Hematopoietic multipotent progenitor cell treated with erythropoietin and hydrocortisone succinate and interleukin-3 and kit ligand, for 17 days (in vitro differentiated cells): ENCODE data around the gene BRD3.

Experiments used
- DNase-seq: peaks from one replicate; pipeline ENCODE4 v3.0.0-alpha.2; 2015; ENCODE audit warnings: low spot score

BRD3 gene

GRCh38 chr9:134039386-134040175 lies 28.2 kb downstream of the BRD3 start:
- no peak for DNase-seq

DNA sequence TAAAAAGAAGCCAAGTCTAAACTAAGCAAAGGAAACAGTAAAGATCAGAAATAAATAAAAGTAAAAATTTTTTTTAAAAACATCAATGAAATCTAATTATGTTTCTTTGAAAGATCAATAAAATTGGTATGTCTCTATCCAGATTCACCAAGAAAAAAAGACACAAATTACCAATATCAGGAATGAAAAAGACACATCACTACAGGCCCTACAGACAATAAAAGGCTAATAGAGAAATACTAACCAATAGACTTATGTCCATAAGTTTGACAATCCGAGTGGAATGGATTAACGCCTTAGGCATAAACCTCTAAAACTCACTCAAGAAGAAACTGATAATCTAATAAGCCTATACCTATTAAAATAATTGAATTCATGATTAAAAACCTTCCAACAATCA lies 30.2 kb downstream of the BRD3 start:
- DNase-seq: no peak

GRCh38 chr9:134036130-134036529 lies 31.7 kb downstream of the BRD3 start:
- DNase-seq: no peak

DNA sequence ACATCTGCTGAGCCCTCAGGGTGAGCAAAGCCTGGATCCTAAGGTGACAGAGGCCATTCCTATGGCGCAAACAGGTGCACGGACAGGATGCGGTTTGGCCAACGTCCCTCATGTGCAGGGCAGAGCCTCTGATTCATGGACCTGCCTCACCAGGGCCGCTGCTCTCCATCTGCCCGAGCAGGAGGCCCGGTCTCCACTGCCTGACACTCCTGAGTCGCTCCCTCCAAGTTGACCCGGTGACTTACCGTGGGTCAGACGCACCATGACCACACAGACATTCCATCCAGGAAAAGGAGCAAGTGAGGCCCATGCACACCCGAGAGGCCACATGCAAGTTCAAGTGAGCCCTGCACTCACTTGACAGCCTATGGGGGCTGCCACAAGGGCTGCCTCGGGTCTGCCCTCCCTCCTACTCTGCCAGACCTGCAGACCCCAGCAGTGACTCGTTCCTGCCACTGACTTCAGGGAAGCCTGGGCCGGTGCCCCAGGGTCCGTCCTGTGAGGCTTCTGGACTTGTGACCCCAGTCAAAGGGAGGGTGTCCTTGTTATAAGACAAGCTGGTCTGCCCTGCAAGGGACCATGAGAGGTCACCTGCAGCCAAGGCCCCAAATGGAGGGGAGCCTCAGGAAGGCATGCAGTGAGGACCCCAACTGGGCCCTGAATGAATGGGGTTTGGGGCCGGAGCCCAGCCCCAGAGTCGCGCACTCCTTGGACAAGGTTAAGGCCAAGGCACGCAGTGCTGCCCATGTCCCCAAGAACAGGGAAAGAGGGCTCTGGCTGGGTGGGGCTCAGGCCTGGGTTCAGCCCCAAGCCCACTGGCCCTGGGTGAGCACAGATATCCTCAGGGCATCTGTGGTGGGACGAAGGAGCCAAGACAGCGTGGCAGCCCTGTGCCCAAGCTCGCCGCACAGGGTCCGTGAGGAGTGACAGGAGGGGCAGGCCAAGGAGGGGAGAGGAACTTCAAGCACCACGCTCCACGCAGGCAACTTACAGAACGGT lies 32.5 kb downstream of the BRD3 start:
- DNase-seq: no peak

- DNase-seq: no peak
These were observed 33.4 kb downstream of the BRD3 start for GRCh38 chr9:134034215-134035040.

GRCh38 chr9:134033516-134034214 lies 34.2 kb downstream of the BRD3 start:
- no peak for DNase-seq

GRCh38 chr9:134032456-134033222 lies 35.2 kb downstream of the BRD3 start:
- no peak for DNase-seq

DNA sequence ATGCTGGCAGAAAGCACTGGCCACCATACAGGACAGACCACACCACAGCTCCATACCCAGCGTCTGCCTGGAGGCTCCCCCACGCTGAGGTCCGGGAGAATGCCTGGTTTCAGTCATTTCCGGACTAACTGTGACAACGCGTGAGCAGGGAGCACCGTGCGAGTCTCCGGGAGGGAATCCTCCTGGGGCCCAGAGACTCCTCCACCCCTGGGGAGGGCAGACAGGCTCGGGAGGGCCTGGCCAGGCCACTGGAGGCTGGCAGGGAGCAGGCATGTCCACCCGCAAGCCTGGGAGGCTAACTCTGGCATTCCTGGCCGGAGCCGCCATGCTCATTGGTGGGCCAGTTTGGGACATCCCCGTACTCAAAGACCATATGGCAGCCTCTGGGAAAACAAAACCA lies 36.0 kb downstream of the BRD3 start:
- DNase-seq: no peak

DNA sequence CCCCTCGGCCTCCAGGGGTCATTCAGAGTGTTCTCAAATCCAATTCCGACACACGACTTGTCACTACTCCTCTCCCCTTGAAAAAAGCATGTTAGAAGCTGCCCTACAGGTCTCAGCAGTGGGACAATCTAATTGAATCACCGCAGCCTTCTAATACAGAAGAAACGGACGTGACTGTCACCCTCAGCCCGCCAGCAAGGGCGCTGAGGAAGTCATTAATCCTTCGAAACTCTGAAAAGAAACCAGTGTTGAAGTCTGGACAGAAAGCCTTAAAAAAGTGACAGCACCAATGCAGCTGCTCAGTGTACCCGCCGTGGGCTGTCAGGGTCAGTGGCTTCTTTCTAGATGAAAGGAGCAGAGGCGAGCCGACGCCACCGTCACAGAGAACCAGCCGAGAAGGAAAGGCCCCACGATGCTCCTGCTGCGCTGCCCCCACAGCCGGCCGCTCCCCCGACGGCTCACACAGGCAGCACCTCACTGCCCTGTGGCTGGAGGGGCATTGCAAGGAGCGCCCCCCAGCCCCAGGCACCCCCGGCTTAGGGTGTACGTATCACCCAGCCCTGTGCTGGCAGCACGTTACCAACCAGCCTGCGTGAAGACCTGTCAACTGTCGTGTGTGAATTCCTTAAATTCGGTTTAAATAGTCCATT lies 36.9 kb downstream of the BRD3 start:
- DNase-seq: no peak

GRCh38 chr9:134029248-134030226 lies 38.3 kb downstream of the BRD3 start:
- DNase-seq: no peak

- no peak for DNase-seq
These were observed 39.1 kb downstream of the BRD3 start for GRCh38 chr9:134028575-134029247.

GRCh38 chr9:134028076-134028475 lies 39.8 kb downstream of the BRD3 start:
- DNase-seq: no peak

- DNase-seq: no peak
These were observed 40.3 kb downstream of the BRD3 start for GRCh38 chr9:134027561-134027960.

GRCh38 chr9:134026981-134027380 lies 40.8 kb downstream of the BRD3 start:
- DNase-seq: no peak

DNA sequence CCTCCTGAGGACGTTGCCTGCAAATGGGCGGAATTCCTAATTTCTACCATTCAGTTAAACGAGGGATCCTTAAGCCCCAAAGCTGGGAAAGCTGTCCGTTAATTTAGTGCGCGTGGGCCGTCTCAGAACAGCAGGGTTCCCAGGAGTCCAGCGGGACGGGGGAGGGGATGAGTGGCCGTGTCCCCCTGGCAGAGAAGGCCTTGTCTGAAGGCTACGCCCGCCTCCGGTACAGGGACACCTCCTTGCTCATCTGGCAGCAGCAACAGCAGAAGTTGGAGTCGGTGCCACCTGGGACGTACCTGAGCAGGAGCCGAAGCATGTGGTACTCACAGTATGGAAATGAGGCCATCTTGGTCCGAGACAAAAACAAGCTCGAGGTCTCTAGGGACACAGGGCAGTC lies 41.2 kb downstream of the BRD3 start:
- no peak for DNase-seq

- DNase-seq: no peak
These were observed 42.0 kb downstream of the BRD3 start for GRCh38 chr9:134025606-134026541.
